ENCODE measurements around the gene SNUPN. TPM values are rescaled to one million over a fixed set of nuclear protein-coding genes. Genes with fewer than 3 reads are reported as not detected.

SNUPN gene
- total RNA-seq, 1 experiment from 2014 or later, result 30.5 TPM

DNA sequence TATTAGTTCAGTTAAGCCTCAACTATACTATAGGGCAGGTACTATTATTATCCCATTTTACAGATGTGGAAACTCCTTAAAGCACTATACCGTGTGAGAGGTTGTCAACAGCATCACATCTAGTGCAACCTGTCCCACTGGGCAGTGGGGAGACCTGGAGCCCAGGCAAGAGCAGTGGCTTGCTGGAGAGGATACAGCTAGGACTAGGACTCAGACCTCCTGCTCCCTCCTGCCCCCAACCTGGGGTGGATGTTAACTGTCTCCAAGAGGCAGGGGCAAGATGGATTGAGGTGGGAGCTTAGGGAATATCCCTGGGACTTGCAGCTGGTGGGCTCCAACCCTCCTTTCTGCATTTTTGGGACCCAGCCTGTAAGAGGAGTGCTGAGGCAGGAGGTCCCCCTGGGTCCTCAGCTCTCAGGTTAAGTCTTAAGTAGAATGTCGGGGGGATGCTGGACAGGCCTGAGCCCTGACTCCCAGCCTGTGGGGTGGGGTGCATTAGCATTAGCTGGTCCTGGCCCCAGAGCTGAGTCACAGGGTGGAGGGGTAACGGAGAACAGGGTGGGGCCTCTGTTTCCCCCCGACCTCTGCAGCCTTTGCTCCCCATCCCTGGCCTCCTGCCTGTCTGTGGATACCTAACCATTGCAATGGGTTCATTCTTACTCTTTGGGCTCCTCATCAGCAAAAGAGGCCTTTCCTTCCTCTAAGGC, 28.8 kb upstream of the SNUPN start:
- no peak for DNase-seq (ENCODE audit: low read depth)

DNA sequence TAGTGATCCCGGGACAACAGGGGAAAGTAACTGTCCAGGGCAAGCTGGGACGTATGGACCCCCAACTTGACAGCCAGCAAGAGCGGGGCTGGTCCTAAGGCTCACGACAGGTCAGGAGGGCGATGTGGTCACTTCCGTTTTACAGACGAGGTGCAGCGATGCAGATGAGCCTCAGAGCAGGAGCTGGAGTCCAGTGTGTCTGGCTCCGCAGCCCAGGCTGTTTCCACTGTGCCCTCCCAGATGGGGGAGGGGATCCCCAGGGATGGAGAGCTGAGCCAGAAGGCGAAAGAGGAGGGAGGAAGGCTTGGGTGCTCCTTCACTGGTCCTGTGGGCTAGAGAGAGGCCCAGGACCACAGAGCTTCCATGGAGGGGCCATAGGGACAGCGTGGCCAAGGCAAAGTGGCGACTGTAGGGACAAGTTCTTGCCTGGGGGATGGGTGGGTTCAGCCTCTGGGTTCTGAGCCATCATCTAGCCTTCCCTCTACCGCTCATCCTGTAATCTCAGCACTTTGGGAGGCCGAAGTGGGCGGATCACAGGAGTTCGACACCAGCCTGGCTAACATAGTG, 27.9 kb upstream of the SNUPN start:
- DNase-seq (ENCODE audit: low read depth), result no peak

DNA sequence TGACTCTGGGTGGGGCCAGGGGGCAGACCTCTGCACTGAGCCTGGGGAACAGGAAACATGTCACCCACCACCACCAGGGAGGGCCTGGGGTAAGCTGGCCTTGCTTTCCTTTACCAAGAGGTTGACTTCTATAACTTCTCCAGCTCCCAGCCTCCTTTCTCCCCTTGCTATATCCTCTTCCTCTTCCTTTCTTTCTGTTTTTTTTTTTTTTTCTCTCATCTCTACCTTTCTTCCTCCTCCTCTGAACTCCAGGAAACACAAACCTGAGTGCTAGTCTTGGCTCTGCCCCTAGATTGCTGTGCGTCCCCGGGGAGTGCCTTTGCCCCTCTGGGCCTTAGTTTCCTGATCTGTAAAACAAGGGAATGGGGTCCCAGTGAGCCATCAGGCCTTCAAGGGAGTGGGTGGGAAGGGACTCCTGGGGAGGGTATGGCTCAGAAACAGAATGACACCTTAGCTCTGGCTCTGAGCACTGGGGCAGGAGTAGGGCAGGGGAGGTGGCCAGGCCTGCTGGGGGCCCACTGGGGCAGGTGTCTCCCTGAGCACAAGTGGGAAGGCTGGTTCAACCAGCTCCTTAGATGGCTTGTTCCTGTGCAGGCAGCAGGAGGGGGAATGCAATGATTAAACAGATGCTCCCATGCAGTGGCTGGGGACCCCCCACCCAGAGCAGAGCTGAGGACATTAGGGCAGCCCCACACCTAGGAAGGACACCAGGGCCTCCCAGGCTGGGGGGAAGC, 26.5 kb upstream of the SNUPN start:
- DNase-seq (ENCODE audit: low read depth), result no peak

DNA sequence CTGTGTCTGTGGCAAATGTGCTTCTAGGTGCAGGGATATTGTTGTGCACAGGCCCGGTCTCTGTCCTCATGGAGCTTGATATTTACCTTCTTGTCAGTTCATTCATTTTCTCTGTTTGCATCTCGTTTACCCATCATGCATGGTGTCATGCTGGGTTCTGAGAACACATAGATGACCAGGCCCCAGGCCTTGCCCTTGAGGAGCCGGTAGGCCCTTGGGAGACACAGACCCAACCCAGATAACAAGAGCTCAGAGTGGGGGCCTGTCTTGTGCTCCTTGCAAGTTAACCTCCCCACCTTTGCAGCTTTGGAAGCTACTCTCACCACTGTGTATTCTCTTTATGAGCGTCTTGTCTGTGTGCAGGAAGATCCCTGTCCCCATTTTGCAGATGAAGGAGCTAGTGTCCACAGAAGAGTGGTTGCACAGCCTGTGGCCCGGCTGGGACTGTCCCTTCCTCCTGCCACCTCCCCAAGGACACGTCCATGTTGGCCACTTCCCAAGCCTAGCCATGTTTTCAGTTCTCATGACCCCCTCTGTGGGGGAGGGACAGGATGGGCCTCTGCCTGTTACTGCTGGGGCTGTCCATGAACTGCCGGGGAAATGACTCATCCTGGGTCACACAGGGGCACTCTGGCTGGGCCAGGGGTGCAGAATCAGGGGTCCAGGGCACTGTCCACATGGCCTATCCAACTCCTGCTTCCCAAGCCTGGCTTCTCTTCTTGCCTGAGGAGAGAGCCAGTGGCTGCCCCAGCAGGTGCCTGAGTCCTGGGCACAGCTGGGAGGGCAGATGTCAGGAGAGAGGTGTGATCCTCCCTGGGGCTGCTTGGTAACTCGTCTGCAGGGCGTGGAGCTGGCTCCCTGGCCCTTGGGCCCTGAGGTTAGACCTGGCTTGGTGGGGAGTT, 25.6 kb upstream of the SNUPN start:
- DNase-seq (ENCODE audit: low read depth), result peak; percentile 76

DNA sequence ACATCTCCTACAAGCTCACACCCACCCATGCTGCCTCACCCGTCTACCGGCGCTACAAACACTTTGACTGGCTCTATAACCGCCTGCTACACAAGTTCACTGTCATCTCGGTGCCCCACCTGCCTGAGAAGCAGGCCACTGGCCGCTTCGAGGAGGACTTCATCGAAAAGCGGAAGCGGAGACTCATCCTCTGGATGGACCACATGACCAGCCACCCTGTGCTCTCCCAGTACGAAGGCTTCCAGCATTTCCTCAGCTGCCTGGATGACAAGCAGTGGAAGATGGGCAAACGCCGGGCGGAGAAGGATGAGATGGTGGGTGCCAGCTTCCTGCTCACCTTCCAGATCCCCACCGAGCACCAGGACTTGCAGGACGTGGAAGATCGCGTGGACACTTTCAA, 24.3 kb upstream of the SNUPN start:
- no peak for DNase-seq (ENCODE audit: low read depth)

DNA sequence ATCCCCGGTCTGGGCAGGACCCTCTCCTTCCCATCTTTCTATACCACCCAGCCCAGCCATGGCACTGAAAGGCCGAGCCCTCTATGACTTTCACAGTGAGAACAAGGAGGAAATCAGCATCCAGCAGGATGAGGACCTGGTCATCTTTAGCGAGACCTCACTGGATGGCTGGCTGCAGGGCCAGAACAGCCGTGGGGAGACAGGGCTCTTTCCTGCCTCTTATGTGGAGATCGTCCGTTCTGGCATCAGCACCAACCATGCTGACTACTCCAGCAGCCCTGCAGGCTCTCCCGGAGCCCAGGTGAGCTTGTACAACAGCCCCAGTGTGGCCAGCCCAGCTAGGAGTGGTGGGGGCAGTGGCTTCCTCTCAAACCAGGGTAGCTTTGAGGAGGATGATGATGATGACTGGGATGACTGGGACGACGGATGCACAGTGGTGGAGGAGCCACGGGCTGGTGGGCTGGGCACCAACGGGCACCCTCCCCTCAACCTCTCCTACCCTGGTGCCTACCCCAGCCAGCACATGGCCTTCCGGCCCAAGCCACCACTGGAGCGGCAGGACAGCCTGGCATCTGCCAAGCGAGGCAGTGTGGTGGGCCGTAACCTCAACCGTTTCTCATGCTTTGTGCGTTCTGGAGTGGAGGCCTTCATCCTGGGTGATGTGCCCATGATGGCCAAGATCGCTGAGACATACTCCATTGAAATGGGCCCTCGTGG, 23.7 kb upstream of the SNUPN start:
- DNase-seq (ENCODE audit: low read depth), result no peak

DNA sequence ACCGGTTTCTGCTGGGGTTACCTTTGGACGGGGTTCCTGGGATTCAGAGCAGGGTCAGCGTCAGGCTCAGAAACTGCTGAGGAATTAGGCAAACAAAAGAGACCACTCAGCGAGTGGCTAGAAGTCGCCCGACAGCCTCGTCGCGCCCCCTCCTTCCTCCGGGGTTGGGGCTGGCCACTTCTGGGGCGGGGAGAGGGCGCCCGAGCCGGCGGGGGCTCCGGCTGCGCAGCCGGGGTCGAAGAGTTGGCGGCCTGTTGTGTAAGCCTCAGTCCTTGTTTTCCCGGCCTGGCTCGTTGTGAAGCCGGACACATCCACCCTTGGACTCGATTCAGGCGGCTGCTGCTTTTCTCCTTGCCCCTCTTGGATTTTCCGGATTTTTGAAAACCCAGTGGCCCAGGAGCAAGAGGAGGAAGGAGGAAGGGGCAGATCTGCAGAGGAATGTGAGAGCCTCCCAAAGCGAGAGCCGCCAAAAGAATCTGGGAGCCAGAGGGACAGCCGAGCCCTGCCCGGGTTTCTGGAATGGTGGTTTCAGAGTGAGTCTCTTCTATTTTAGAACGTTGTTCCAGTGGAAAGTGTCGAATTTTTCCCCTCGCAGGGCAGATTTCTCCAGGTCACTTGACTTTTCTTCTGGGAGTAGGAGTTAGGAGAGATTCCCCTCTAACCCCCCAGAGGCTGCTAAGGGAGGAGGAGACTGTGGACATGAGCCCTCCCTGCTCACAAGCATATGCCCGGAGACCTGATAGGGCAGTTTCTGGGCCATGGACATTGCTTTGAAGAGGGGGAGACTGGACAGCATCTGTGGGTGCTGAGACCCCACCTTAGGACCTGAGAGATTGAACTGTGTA, 22.9 kb upstream of the SNUPN start:
- DNase-seq (ENCODE audit: low read depth), result peak; percentile 22

DNA sequence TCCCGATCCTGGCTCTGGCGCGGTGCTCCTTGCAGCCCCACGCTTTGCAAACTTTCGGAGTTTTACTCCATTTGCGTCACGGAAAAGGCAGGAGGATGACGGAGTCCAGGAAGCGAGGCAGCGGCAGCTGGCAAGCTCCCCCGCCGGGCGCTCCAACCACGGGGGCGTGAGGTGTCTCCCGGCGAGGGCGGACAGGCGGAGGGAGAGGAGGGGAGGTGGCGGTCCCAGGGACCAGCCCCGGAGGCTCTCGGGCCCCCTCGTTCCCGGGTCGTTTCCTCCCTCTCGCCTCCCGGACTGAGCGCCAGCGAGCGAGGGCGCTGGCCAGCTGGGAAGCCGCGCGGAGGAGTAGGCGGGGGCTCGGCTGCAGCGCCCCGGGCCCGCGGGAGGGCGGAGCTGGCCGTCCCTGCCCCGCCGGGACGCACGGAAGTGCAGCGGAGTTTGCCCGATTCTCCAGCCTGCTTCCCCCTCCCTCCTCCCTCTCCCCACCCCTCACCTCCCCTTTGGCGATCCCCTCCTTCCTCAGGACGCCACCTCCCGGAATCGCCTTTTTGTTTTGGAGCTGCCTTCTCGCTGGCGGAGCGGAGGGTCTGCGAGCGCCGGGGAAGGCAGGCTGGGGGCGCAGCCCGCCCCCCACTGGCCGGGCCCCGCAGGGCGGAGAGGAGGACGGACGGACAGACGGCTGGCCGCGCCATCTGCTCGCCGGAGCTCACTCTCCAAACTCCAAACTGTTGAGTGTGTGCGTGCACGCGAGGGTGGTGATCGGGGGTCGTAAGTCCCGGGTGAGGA, 22.0 kb upstream of the SNUPN start, which contains the start of gene SNX33:
SNX33 (plus strand) TSS at position 543 of the 786 bp plus-strand sequence. CDS start 1,191 bp downstream, outside the sequence.
- DNase-seq (ENCODE audit: low read depth), result peak; percentile 86

DNA sequence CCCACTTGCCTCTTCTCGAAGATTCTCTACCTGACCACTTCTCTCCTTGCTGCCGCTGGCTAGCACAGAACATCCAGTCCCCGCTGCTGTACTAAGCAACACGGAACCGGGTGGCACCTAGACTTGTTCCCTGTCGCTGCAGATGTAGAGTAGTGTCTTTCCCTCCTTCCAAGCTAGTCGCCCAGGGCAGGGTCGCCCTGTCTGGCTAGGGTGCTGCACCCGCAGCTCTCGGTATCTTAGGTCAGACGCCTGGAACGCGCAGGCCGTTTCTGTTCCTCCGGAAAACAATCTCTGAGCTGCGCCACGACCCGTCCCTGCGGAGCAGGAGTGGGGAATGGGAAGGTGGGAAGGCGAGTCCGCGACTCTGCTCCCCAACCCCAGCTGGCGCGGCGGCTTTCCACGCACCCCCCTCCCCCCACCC, 21.4 kb upstream of the SNUPN start:
- DNase-seq (ENCODE audit: low read depth), result no peak

DNA sequence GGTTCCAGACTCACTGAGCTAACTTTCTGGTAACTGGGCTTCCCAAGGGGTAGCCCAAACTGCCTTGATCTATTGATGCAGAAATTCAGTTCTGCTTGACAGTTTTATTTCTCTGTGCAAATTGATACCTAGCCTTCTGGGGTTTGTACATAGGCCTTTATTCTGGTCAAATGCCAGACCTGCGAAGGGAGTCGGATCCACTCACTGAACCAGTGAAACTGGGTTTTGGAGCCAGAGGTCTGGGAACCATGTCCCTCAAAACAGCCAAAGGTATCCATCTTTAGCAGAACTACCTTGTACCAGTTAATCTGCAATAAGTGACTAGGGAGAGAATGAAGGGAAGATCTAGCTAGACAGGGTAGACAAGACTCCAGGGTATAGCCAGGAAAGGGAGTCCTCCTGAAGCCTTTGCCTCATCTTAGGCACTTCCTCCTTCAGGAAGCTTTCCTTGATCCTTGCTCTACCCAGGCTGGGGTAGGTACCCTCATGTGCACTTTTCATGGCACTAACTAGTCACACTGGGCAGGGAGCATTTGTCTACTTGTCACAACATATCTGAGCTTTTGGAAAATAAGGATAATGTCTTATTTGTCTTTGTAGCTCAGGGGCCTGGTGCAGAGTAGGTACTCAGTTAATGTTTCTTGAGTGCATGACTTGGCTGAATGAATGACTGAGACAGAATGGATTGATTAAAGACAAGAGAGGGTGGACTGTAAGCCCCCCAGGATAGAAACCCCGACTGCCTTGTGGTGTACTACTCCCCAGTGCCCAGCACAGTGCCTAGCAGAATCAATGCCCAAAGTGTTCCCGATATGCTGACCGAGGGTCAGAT, 20.8 kb upstream of the SNUPN start:
- no peak for DNase-seq (ENCODE audit: low read depth)

DNA sequence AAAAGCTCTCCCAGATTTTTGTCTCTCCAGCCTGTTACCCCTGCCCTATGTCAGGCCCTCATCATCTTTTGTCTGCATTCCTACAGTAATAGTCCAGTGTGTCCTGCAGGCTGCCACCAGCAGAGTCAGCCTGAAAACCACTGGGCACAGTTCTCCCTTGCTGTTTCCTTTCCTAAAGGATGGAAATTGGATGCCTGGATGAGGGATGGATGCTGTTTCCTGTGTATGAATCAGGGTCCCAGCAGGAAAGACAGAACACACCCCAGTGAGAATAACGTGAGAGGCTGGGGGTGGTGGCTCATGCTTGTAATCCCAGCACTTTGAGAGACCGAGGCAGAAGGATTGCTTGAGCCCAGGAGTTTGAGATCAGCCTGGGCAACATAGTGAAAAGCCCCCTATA, 18.9 kb upstream of the SNUPN start:
- no peak for DNase-seq (ENCODE audit: low read depth)

DNA sequence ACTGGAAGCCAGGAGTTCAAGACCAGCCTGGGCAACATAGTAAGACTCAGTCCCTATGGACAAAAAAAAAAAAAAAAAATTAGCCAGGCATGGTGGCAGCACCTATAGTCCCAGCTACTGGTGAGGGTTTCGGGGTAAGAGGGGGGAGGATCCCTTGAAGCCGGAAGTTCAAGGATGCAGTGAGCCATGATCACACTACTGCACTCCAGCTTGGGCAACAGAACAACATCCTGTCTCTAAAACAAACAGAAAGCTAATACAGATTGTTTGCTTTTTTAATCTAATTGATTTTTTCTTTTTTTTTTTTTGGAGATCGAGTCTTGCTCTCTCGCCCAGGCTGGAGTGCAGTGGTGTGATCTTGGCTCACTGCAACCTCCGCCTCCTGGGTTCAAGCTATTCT, 16.1 kb upstream of the SNUPN start:
- no peak for DNase-seq (ENCODE audit: low read depth)

DNA sequence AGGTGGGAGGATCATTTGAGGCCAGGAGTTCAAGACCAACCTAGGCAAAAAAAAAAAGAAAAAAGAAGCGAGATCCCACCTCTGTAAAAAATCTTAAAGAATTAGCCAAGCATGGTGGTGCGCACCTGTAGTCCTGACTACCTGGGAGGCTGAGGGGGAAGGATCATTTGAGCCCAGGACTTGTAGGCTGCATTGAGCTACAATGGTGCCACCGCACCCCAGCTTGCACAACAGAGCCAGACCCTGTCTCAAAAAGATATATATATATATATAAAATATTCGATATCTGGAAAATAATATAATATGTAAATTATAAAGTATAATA, 15.6 kb upstream of the SNUPN start:
- DNase-seq (ENCODE audit: low read depth), result no peak

DNA sequence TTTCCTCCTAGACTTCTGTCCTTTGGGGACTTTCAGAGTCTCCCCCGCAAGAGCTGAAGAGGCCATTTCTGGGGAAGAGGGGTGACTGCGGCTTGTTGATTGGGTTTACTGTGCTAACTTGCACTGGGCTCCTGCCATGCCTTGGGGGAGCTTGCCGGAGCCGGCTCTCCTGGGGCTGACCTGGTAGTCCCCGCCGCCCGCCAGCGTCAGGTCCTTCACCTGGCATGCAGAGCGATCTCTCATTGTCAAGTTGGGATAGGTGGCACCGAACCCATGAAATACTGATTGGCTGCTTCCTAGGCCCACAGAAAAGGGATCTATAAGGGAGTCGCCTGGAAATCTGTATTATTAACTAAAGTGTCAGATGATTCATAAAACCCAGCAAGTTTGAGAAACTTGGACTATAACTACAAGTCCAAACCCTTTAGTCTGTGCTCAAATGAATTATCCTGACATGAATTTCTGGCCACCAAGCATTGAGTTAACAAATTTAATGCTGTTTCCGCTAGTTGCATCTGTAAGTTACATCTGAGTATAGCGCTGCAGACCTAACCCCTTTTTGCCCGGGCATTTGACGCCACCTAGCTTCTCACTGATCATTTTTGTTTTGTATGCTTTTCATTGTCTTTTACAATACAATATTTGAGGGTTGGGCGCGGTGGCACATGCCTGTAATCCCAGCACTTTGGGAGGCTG, 15.1 kb upstream of the SNUPN start:
- peak; percentile 74 for DNase-seq (ENCODE audit: low read depth)

DNA sequence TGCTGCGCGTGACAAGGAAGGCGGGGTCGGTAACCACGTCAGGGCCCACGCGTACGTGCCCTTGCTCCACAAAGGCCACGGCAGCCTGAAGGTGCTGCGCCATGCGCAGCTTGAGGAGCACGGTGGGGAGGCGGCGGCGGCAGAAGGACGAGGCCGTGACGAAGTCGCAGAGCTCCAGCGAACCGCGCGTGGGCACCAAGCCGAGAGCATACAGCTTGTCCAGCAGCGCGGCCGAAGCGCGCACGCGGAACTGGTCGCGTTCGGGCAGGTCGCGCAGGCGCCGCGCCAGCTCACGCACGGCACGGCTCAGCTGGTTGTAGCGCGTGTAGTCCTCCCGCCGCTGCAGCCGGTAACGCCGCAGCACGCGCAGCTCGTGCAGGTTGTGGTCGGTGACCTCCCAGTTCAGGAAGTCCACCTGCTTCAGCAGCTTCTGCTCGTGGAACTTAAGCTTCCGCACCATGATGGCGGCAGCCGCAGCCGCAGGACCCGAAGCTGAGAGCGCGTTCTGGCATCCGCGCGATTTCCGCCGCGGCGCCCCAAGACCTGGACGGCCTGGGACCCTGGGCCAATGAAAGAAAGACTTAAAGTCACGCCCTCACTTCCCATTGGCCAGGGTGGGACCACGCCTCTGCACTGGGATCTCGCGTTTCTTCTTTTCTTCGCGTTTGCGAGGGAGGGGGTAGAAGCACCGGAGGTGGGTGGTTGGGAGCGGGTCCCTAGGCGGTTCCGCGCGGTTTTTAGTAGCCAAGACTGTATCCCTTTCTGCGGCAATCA, 14.4 kb upstream of the SNUPN start, which contains the start of gene IMP3:
IMP3 (minus strand) TSS at position 516 of the 774 bp plus-strand sequence; CDS start at position 460, 56 bp downstream.
- DNase-seq (ENCODE audit: low read depth), result peak; percentile 98

DNA sequence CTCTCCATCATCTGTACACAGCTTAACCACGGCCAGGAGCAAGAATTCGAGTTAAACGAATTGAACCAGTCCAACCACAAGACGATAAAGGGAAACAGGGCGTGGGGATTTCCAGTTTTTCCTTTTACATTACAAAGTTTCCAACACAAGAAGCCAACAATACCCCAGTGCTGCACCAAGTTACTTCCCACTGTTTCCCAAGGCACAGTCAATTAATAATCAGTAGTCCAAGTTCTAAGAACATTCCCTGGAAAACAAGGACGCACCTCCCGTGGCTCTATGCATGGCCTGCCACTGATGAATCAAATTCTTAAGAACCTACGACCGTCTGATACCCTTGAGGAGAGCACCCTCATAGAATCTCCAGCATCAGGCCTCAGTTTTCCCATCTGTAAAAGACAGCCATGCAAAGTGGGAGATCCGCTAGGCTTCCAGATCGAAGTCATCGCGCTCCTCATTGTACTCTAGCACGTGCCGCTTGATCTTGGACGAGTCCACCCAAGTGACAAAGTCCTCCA, 13.7 kb upstream of the SNUPN start:
- peak; percentile 13 for DNase-seq (ENCODE audit: low read depth)

All from RPMI7951 (cell line).